PC-3 (cell line): ENCODE data around the gene TRIM25. TPM values are rescaled to one million over a fixed set of nuclear protein-coding genes. Genes with fewer than 3 reads are reported as not detected.

ENCODE experiments used
- ATAC-seq: fragments of 200-7000 bp; cut with Tn5 transposase; 2 replicates; pipeline ENCODE4 v1.9.1; 2020; ENCODE audit warnings: mild to moderate bottlenecking, moderate library complexity
- BruUV-seq: library from RNA; stranded (reverse); fragments of 400-500 nt; replicated peaks from 2 replicates; lab custom pipeline; 2021; lab: Mats Ljungman, UMichigan
- CTCF ChIA-PET: fragments of 300-600 bp; sonication (Branson Sonifier 250); formaldehyde crosslinking; loops from one replicate; lab custom pipeline; 2022; ENCODE audit warnings: antibody characterized with exemption; lab: Charles Lee
- POLR2A ChIA-PET: fragments of 300-600 bp; sonication (Branson Sonifier 250); formaldehyde crosslinking; loops from one replicate; lab custom pipeline; 2022; ENCODE audit warnings: antibody characterized with exemption; ENCODE audit not compliant: unreplicated experiment; lab: Charles Lee
- DNase-seq: peaks from one replicate; pipeline ENCODE4 v3.0.0-alpha.2; 2015
- H2AFZ ChIP-seq: fragments of 300-600 bp; sonication (generic); 2 replicates; pipeline ENCODE4 v1.6.0; 2016; ENCODE audit warnings: antibody characterized with exemption, low read length
- H3F3A ChIP-seq: fragments of 300-600 bp; sonication (generic); one replicate; pipeline ENCODE4 v1.6.0; 2017; ENCODE audit warnings: antibody characterized with exemption, low read length, control low read depth, mild to moderate bottlenecking; ENCODE audit not compliant: unreplicated experiment
- H3K27ac ChIP-seq: fragments of 300-600 bp; sonication (generic); 2 replicates; pipeline ENCODE4 v1.5.1; 2016; ENCODE audit warnings: mild to moderate bottlenecking, low read length
- H3K27me3 ChIP-seq: fragments of 300-600 bp; sonication (generic); 2 replicates; pipeline ENCODE4 v1.6.1; 2016; ENCODE audit warnings: low read length, mixed read lengths
- H3K36me3 ChIP-seq: fragments of 300-600 bp; sonication (generic); 2 replicates; pipeline ENCODE4 v1.6.1; 2016; ENCODE audit warnings: low read depth, mixed run types, low read length, mixed read lengths
- H3K4me1 ChIP-seq: fragments of 300-600 bp; sonication (generic); 2 replicates; pipeline ENCODE4 v1.5.1; 2016; ENCODE audit warnings: low read length; ENCODE audit not compliant: insufficient read depth
- H3K4me2 ChIP-seq: fragments of 300-600 bp; sonication (generic); 2 replicates; pipeline ENCODE4 v1.6.0; 2016; ENCODE audit warnings: low read length
- H3K4me3 ChIP-seq: fragments of 300-600 bp; sonication (generic); 2 replicates; pipeline ENCODE4 v1.5.1; 2016; ENCODE audit warnings: mild to moderate bottlenecking, low read length, mixed read lengths
- H3K79me2 ChIP-seq: fragments of 300-600 bp; sonication (generic); 2 replicates; pipeline ENCODE4 v1.6.1; 2017; ENCODE audit warnings: low read length, mixed read lengths
- H3K9ac ChIP-seq: fragments of 300-600 bp; sonication (generic); 2 replicates; pipeline ENCODE4 v1.6.0; 2016; ENCODE audit warnings: mild to moderate bottlenecking, low read length
- H3K9me2 ChIP-seq: fragments of 300-600 bp; sonication (generic); replicated peaks from 2 replicates; pipeline ENCODE4 v1.6.1; 2016; ENCODE audit warnings: mixed run types, low read length, mixed read lengths
- H3K9me3 ChIP-seq: fragments of 300-600 bp; sonication (generic); 2 replicates; pipeline ENCODE4 v1.6.1; 2016; ENCODE audit warnings: low read length, mixed read lengths
- H4K20me1 ChIP-seq: fragments of 300-600 bp; sonication (generic); 2 replicates; pipeline ENCODE4 v1.6.1; 2016; ENCODE audit warnings: low read length, mixed read lengths
- CTCF ChIP-seq: fragments of 300-600 bp; sonication (generic); conservative IDR thresholded peaks from 2 replicates; pipeline ENCODE4 v1.5.1; 2017; ENCODE audit warnings: antibody characterized with exemption, low read depth, mild to moderate bottlenecking, low read length
- EZH2 ChIP-seq: fragments of 300-600 bp; sonication (generic); IDR thresholded peaks from one replicate; pipeline ENCODE4 v1.6.1; 2017; ENCODE audit warnings: antibody characterized with exemption, mild to moderate bottlenecking, low read length; ENCODE audit not compliant: unreplicated experiment
- EZH2phosphoT487 ChIP-seq: fragments of 300-600 bp; sonication (generic); IDR thresholded peaks from 2 replicates; pipeline ENCODE4 v1.6.1; 2018; ENCODE audit warnings: mild to moderate bottlenecking, antibody characterized with exemption, low read length, borderline replicate concordance
- intact Hi-C: fragments of 100-400 bp; cut with micrococcal nuclease; formaldehyde crosslinking; loops from 2 replicates; pipeline ENCODE4 v1.9.0; 2023
- total RNA-seq: library from RNA; depleted of rRNA; stranded (reverse); fragments of >200 nt; gene quantifications from 2 replicates; pipeline ENCODE4 v1.2.3, GENCODE V29; 2014

The TRIM25 gene
- total RNA-seq, 1 experiment from 2014 or later, result 44.0 TPM

- CTCF ChIA-PET, result no interaction called here
- Histone ChIP-seq H3K9me2 (no peaks in the 10 kb centered on the region), H3K36me3 (peaks cover 75% of the 10 kb centered on the region)
Measured at GRCh38 chr17:56936697-56937322, 23.0 kb upstream of the TRIM25 start.

GRCh38 chr17:56935461-56935860 is 21.6 kb upstream of the TRIM25 start:
- Histone ChIP-seq H3K4me3 (no peak overlapping the region), H3K27me3 (no peaks in the 10 kb centered on the region), H2AFZ (no peak overlapping the region), H3K9me2 (no peaks in the 10 kb centered on the region), H3K9me3 (peaks cover 14% of the 10 kb centered on the region), H3K4me2 (no peak overlapping the region), H3K9ac (no peak overlapping the region), H3K4me1 (peaks cover 16% of the 10 kb centered on the region), H3K36me3 (peaks cover 79% of the 10 kb centered on the region), H3K27ac (no peak overlapping the region), H4K20me1 (no peaks in the 10 kb centered on the region), H3K79me2 (no peaks in the 10 kb centered on the region), H3F3A (no peaks in the 10 kb centered on the region)
- CTCF ChIA-PET, result no interaction called here
- no TSS peak for BruUV-seq
- DNase-seq, result no peak
- TF ChIP-seq EZH2 (no peak), EZH2phosphoT487 (no peak), CTCF (no peak)
- no peak for ATAC-seq
- intact Hi-C loops, result no loop called here
- POLR2A ChIA-PET, result interaction anchor here (0.7 kb wide), 1 partner anchor 64 kb away, joined by 4 read pairs; no protein-coding TSS in a partner anchor

More at GRCh38 chr17:56936697-56937322, 23.0 kb upstream of the TRIM25 start:
- Histone ChIP-seq H3K4me1 (peaks cover 16% of the 10 kb centered on the region), H3K4me2 (no peak overlapping the region), H3K9me3 (peaks cover under 1% of the 10 kb centered on the region; the same call in 1 of the 2 replicates), H3K9ac (no peak overlapping the region), H2AFZ (no peak overlapping the region), H4K20me1 (no peaks in the 10 kb centered on the region), H3F3A (no peaks in the 10 kb centered on the region), H3K4me3 (no peak overlapping the region), H3K27ac (no peak overlapping the region), H3K27me3 (no peaks in the 10 kb centered on the region), H3K79me2 (no peaks in the 10 kb centered on the region)
- TF ChIP-seq EZH2, result no peak
- TF ChIP-seq CTCF, result no peak
- no peak for TF ChIP-seq EZH2phosphoT487
- intact Hi-C loops, result no loop called here
- ATAC-seq, result no peak
- POLR2A ChIA-PET, result no interaction called here
- no TSS peak for BruUV-seq
- DNase-seq, result no peak

GRCh38 chr17:56934280-56934679 is 20.4 kb upstream of the TRIM25 start:
- CTCF ChIA-PET, result no interaction called here
- DNase-seq (no peak), ATAC-seq (no peak)

More at GRCh38 chr17:56934280-56934679, 20.4 kb upstream of the TRIM25 start:
- H4K20me1 ChIP-seq, result no peaks in the 10 kb centered on the region
- no peak overlapping the region for H3K4me3 ChIP-seq
- no peaks in the 10 kb centered on the region for H3F3A ChIP-seq
- H3K4me2 ChIP-seq, result no peak overlapping the region
- no peaks in the 10 kb centered on the region for H3K9me2 ChIP-seq
- H3K27me3 ChIP-seq, result no peaks in the 10 kb centered on the region
- POLR2A ChIA-PET, result no interaction called here
- H3K4me1 ChIP-seq, result peaks cover 16% of the 10 kb centered on the region
- peaks cover 24% of the 10 kb centered on the region for H3K9me3 ChIP-seq
- no peak for TF ChIP-seq EZH2
- TF ChIP-seq CTCF, result no peak
- TF ChIP-seq EZH2phosphoT487, result no peak
- BruUV-seq, result no TSS peak
- H3K36me3 ChIP-seq, result peaks cover 81% of the 10 kb centered on the region
- no peak overlapping the region for H3K27ac ChIP-seq
- H2AFZ ChIP-seq, result no peak overlapping the region
- no peaks in the 10 kb centered on the region for H3K79me2 ChIP-seq
- H3K9ac ChIP-seq, result no peak overlapping the region
- intact Hi-C loops, result no loop called here
